Mucosa of rectum (tissue), 2 donors: ENCODE measurements around the gene NSUN4.
"Not testable (repeated sequence)": the region's sequence is repeated elsewhere in the genome, so short reads cannot be mapped to it uniquely, and the experiment has no call there.

Experiments used
- H3K27ac ChIP-seq, 2 donors: one replicate each; pipeline ENCODE4 v1.7.0; 2013; ENCODE audit warnings: inconsistent platforms in 2 of 2, low read depth in 2 of 2, low read length in 2 of 2
- H3K27me3 ChIP-seq, 2 donors: one replicate each; pipeline ENCODE4 v1.7.0; 2013; ENCODE audit warnings: low read length in 2 of 2; ENCODE audit not compliant: control insufficient read depth in 2 of 2, insufficient read depth in 2 of 2
- H3K36me3 ChIP-seq, 2 donors: one replicate each; pipeline ENCODE4 v1.7.0; 2013; ENCODE audit warnings: low read length in 2 of 2; ENCODE audit not compliant: control insufficient read depth in 2 of 2, insufficient read depth in 2 of 2
- H3K4me1 ChIP-seq, 2 donors: one replicate each; pipeline ENCODE4 v1.7.0; 2013; ENCODE audit warnings: low read length in 2 of 2, mild to moderate bottlenecking in 1 of 2; ENCODE audit not compliant: control insufficient read depth in 2 of 2, insufficient read depth in 2 of 2
- H3K4me3 ChIP-seq, 2 donors: one replicate each; pipeline ENCODE4 v1.7.0; 2013; ENCODE audit warnings: low read length in 2 of 2
- H3K9ac ChIP-seq, 2 donors: one replicate each; pipeline ENCODE4 v1.7.0; 2013; ENCODE audit warnings: low read length in 2 of 2, low read depth in 1 of 2, mild to moderate bottlenecking in 1 of 2
- H3K9me3 ChIP-seq, 2 donors: one replicate each; pipeline ENCODE4 v1.7.0; 2013; ENCODE audit warnings: low read length in 2 of 2; ENCODE audit not compliant: control insufficient read depth in 2 of 2
- donor health status: healthy.
- donor health status: Normal muscosa, but diverticular disease.

NSUN4 gene

GRCh38 chr1:46342677-46343350 is 2.2 kb downstream of the NSUN4 start:
- H3K36me3 ChIP-seq = peaks cover 22 to 32% of the 10 kb centered on the region in 2 donors
- H3K4me1 ChIP-seq = peaks cover 4 to 9% of the 10 kb centered on the region in 2 donors
- H3K27me3 ChIP-seq = no peaks in the 10 kb centered on the region
- H3K27ac ChIP-seq = no peak overlapping the region
- H3K9ac ChIP-seq = no peak overlapping the region
- no peaks in the 10 kb centered on the region for H3K9me3 ChIP-seq
- no peak overlapping the region for H3K4me3 ChIP-seq

DNA sequence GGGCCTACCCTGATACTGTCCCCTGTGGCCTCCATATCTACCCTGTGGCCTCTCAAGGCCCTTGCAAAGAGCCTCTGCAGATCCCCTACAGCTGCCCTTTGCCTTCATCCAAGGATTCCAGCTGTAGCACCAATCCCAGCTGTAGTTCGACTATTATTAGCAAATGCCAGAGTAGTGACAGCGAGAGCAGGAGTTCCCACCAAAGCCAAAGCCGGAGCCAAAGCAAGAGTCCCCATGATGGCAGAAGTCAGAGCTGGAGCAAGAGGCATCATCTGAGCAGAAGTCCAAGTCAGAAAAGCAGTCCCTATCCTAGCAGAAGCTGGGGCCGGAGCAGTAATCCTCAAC is 2.7 kb downstream of the NSUN4 start:
- no peak overlapping the region for H3K27ac ChIP-seq
- H3K9ac ChIP-seq = no peak overlapping the region

GRCh38 chr1:46343705-46344104 is 3.1 kb downstream of the NSUN4 start:
- Histone ChIP-seq H3K27ac (no peak overlapping the region), H3K4me3 (no peak overlapping the region), H3K9ac (no peak overlapping the region), H3K36me3 (peaks cover 22 to 32% of the 10 kb centered on the region in 2 donors), H3K27me3 (no peaks in the 10 kb centered on the region), H3K4me1 (peaks cover 4 to 9% of the 10 kb centered on the region in 2 donors), H3K9me3 (no peaks in the 10 kb centered on the region)

More for the DNA sequence above, 2.7 kb downstream of the NSUN4 start:
- no peaks in the 10 kb centered on the region for H3K27me3 ChIP-seq
- peaks cover 4 to 9% of the 10 kb centered on the region in 2 donors for H3K4me1 ChIP-seq
- H3K9me3 ChIP-seq = no peaks in the 10 kb centered on the region
- peaks cover 22 to 32% of the 10 kb centered on the region in 2 donors for H3K36me3 ChIP-seq
- H3K4me3 ChIP-seq = no peak overlapping the region

DNA sequence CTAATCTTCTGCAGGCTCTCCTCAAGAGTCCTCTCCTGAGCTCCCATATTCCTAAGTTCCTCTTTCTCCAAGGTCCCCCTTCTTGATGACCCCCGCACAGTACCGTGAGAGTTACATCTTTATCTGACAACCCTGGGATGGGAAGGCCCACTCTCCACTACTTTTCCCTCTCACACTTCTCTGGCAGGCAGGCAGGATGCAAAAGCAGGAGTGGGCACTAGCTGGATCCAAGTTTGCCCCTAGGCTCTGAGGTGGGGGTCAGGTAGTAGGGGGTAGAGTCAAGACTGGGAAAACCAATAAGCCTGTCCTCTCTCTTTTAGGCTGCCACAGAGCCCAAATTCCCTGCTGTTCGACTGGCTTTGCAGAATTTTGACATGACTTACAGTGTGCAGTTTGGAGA is 3.9 kb downstream of the NSUN4 start:
- Histone ChIP-seq H3K9ac (no peak overlapping the region), H3K9me3 (no peaks in the 10 kb centered on the region), H3K27ac (no peak overlapping the region), H3K4me1 (peaks cover 3 to 8% of the 10 kb centered on the region in 2 donors), H3K36me3 (peaks cover 24 to 35% of the 10 kb centered on the region in 2 donors), H3K27me3 (no peaks in the 10 kb centered on the region), H3K4me3 (no peak overlapping the region)

DNA sequence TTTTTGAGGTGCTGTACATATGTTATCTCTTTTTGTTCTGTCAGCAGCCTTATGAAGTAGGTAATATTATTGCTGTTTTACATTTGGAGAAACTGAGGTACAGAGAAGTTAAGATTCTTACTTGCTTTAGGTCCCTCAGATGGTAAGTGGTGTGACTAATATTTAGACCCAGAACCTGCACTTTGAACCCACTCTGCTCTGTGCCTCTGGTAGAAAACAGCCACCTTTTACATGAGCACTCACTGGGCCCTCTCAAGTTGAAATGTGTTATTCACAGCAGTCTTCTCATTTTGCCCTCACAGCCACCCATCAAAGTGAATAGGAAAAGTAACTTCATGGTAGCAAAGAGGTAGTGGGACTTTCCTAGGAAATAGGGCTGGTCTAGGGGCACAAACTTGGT is 4.7 kb downstream of the NSUN4 start:
- peaks cover 0 to 7% of the 10 kb centered on the region in 2 donors for H3K4me1 ChIP-seq
- H3K27ac ChIP-seq = no peak overlapping the region
- H3K27me3 ChIP-seq = no peaks in the 10 kb centered on the region
- H3K9me3 ChIP-seq = no peaks in the 10 kb centered on the region
- no peak overlapping the region for H3K9ac ChIP-seq
- H3K4me3 ChIP-seq = no peak overlapping the region
- H3K36me3 ChIP-seq = peaks cover 31 to 42% of the 10 kb centered on the region in 2 donors

DNA sequence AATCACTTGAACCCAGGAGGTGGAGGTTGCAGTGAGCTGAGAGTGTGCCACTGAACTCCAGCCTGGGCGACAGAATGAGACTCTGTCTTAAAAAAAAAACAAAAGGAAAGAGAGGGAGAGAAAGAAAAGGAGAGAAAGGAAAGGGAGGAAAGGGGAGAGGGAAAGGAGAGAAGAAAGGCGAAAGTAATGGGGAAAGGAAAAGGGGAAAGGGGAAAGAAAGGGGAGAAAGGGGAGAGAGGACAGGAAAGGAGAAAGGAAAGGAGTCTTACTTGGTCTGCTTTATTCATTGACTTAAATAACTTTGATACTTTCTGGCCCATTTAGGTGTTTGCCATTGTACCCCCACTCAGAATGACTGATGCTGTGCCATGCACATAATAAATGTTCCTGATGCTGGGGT is 11.8 kb downstream of the NSUN4 start:
- Histone ChIP-seq H3K27ac (no peak overlapping the region), H3K27me3 (no peaks in the 10 kb centered on the region), H3K9ac (no peak overlapping the region), H3K9me3 (no peaks in the 10 kb centered on the region), H3K4me1 (no peaks in the 10 kb centered on the region), H3K36me3 (peaks cover 29 to 55% of the 10 kb centered on the region in 2 donors), H3K4me3 (no peak overlapping the region)

DNA sequence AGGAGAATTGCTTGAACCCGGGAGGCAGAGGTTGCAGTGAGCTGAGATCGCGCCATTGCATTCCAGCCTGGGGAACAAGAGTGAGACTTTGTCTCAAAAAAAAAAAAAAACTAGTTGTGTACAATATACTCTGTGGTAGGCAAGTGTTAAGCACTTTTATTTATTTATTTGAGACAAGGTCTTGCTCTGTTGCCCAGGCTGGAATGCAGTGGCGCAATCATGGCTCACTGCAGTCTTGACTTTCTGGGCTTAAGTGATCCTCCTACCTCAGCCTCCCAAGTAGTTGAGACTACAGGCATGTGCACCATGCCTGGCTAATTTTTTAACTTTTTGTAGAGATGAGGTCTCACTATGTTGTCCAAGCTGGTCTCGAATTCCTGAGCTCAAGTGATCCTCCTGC is 15.3 kb downstream of the NSUN4 start:
- H3K27me3 ChIP-seq, H3K27ac ChIP-seq, H3K4me3 ChIP-seq, H3K9ac ChIP-seq, H3K4me1 ChIP-seq, H3K9me3 ChIP-seq: not testable (repeated sequence)
- H3K36me3 ChIP-seq = peaks cover 16 to 44% of the 10 kb centered on the region in 2 donors

- Histone ChIP-seq H3K9ac (no peak overlapping the region), H3K27ac (no peak overlapping the region), H3K27me3 (no peaks in the 10 kb centered on the region), H3K9me3 (no peaks in the 10 kb centered on the region), H3K36me3 (peaks cover 34 to 41% of the 10 kb centered on the region in 2 donors), H3K4me1 (no peaks in the 10 kb centered on the region), H3K4me3 (no peak overlapping the region)
Measured at GRCh38 chr1:46362158-46362557, 21.6 kb downstream of the NSUN4 start.

DNA sequence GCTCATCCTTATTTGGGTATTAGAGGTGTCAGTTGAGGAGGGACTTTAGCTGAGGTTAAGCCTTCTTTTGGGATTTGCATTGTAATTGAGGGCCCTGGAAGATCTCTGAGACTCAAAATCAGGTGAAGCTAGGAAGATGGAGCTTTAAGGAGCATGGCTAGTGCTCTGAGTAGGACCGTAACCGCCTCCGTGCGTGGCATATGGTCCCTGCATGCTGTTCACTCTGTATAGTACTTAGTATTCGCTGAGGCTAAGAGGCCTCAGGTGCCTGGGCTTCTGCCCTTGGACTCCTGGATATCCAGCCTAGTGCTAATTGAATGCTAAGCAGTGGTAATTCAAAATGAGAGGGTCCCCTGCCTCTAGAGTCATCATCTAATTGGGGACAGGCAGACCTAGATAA is 22.5 kb downstream of the NSUN4 start:
- H3K36me3 ChIP-seq = peaks cover 38 to 40% of the 10 kb centered on the region in 2 donors
- H3K27ac ChIP-seq = no peak overlapping the region
- H3K4me3 ChIP-seq = no peak overlapping the region
- H3K9ac ChIP-seq = no peak overlapping the region
- H3K27me3 ChIP-seq = no peaks in the 10 kb centered on the region
- H3K9me3 ChIP-seq = no peaks in the 10 kb centered on the region
- no peaks in the 10 kb centered on the region for H3K4me1 ChIP-seq

DNA sequence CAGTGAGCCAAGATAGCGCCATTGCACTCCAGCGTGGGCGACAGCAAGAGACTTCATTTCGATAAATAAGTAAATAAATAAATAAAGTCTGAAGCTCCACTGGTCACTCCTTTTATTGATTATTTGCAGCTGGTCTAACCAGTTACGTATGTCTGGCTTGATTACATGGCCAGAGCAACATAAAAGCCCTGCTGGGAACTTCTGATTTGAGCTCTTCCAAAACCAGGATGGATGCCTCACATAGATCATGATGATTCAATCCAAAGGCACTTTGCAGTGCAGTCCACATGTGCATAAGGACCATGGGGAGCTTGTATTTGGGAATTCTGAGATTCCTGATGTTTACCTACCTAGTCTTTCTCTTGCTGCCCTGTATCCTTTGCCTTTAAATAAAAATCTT is 24.0 kb downstream of the NSUN4 start:
- peaks cover 43 to 49% of the 10 kb centered on the region in 2 donors for H3K36me3 ChIP-seq

More for the DNA sequence above, 24.0 kb downstream of the NSUN4 start:
- no peaks in the 10 kb centered on the region for H3K4me1 ChIP-seq
- no peaks in the 10 kb centered on the region for H3K27me3 ChIP-seq
- H3K27ac ChIP-seq = no peak overlapping the region
- H3K9me3 ChIP-seq = no peaks in the 10 kb centered on the region
- no peak overlapping the region for H3K4me3 ChIP-seq
- H3K9ac ChIP-seq = no peak overlapping the region
